H1 (cell line): ENCODE data around the gene STRIT1. TPM values are rescaled to one million over a fixed set of nuclear protein-coding genes. Genes with fewer than 3 reads are reported as not detected.

Experiments used
- CTCF ChIA-PET: fragments of 300-600 bp; sonication (Branson Sonifier 250); formaldehyde crosslinking; loops from one replicate; lab custom pipeline; 2021; ENCODE audit not compliant: partially characterized antibody; lab: Charles Lee
- POLR2A ChIA-PET: fragments of 300-600 bp; sonication (Branson Sonifier 250); formaldehyde crosslinking; loops from one replicate; lab custom pipeline; 2021; ENCODE audit warnings: inconsistent platforms; ENCODE audit not compliant: partially characterized antibody; lab: Charles Lee
- DNase-seq, 2 experiments: peaks; one replicate each; pipeline versions ENCODE4 v3.0.0 to v3.0.0-alpha.2; 2010 to 2022; ENCODE audit warnings: low spot score in 2 of 2, low read depth in 1 of 2, mixed read lengths in 1 of 2
- FAIRE-seq: peaks from 2 replicates; lab custom pipeline; 2011; peaks lifted over from hg19 to GRCh38; lab: Jason Lieb, UNC
- H2AFZ ChIP-seq: 2 replicates; pipeline ENCODE4 v1.8.1; 2012; ENCODE audit warnings: low read length, inconsistent platforms
- H2AK5ac ChIP-seq: 2 replicates; pipeline ENCODE4 v1.6.1; 2013; ENCODE audit warnings: low read depth, low read length
- H2BK120ac ChIP-seq: replicated peaks from 2 replicates; pipeline ENCODE3; 2013; ENCODE audit warnings: low read depth, low read length, inconsistent platforms
- H2BK12ac ChIP-seq: 2 replicates; pipeline ENCODE4 v1.6.1; 2013; ENCODE audit warnings: low read depth, low read length
- H2BK15ac ChIP-seq: 2 replicates; pipeline ENCODE4 v1.6.1; 2013; ENCODE audit warnings: low read length
- H2BK20ac ChIP-seq: 2 replicates; pipeline ENCODE4 v1.6.1; 2013; ENCODE audit warnings: low read length
- H2BK5ac ChIP-seq: 2 replicates; pipeline ENCODE4 v1.6.1; 2013; ENCODE audit warnings: low read depth, low read length
- H3K14ac ChIP-seq: 2 replicates; pipeline ENCODE4 v1.6.1; 2013; ENCODE audit warnings: inconsistent platforms; ENCODE audit not compliant: insufficient read length
- H3K18ac ChIP-seq: 2 replicates; pipeline ENCODE4 v1.6.1; 2013; ENCODE audit warnings: low read length; ENCODE audit errors: extremely low read depth
- H3K23ac ChIP-seq: 2 replicates; pipeline ENCODE4 v1.6.1; 2013; ENCODE audit warnings: inconsistent platforms; ENCODE audit not compliant: insufficient read length
- H3K23me2 ChIP-seq: 2 replicates; pipeline ENCODE4 v1.6.1; 2013; ENCODE audit warnings: low read depth, low read length
- H3K27ac ChIP-seq: 2 replicates; pipeline ENCODE4 v1.6.1; 2011; ENCODE audit warnings: low read depth, low read length, inconsistent platforms
- H3K27me3 ChIP-seq, 4 experiments: replicated peaks in 1 of 4; 1 replicate in 1 of 4; 2 replicates in 3 of 4; pipeline versions ENCODE4 v1.6.1 to v1.8.1; 2011 to 2013; ENCODE audit warnings: low read length in 3 of 4, mild to moderate bottlenecking in 3 of 4, inconsistent platforms in 2 of 4, mixed read lengths in 2 of 4, moderate library complexity in 1 of 4; ENCODE audit not compliant: control insufficient read depth in 3 of 4, insufficient read depth in 3 of 4; ENCODE audit errors: extremely low read depth in 1 of 4
- H3K36me3 ChIP-seq, 4 experiments: 2 replicates each; pipeline versions ENCODE4 v1.6.1 to v1.8.1; 2011 to 2013; ENCODE audit warnings: mild to moderate bottlenecking in 4 of 4, low read length in 3 of 4, moderate library complexity in 2 of 4, control low read depth in 1 of 4, inconsistent platforms in 1 of 4; ENCODE audit not compliant: insufficient read depth in 4 of 4, control insufficient read depth in 2 of 4
- H3K4ac ChIP-seq: replicated peaks from 2 replicates; pipeline ENCODE3; 2013; ENCODE audit warnings: low read length, low read depth, mixed read lengths, inconsistent platforms; ENCODE audit not compliant: insufficient read length
- H3K4me1 ChIP-seq, 4 experiments: replicated peaks in 1 of 4; 1 replicate in 1 of 4; 2 replicates in 3 of 4; pipeline versions ENCODE4 v1.6.1 to v1.8.1; 2011 to 2013; ENCODE audit warnings: low read length in 3 of 4, inconsistent platforms in 2 of 4, mixed read lengths in 1 of 4; ENCODE audit not compliant: insufficient read depth in 4 of 4, control insufficient read depth in 3 of 4
- H3K4me2 ChIP-seq, 2 experiments: 2 replicates each; pipeline versions ENCODE4 v1.6.1 to v1.8.1; 2011 to 2013; ENCODE audit warnings: low read depth in 2 of 2, low read length in 2 of 2, control low read depth in 1 of 2, inconsistent platforms in 1 of 2, mild to moderate bottlenecking in 1 of 2; ENCODE audit not compliant: insufficient read depth in 1 of 2
- H3K4me3 ChIP-seq, 4 experiments: fragments of 200-600, 300-600 bp in 1 of 4; sonication (generic), shearing (Covaris generic), sonication (Bioruptor Twin) in 1 of 4; 2 replicates each; pipeline versions ENCODE4 v1.5.1 to v1.8.1; 2011 to 2016; ENCODE audit warnings: low read length in 4 of 4, low read depth in 3 of 4, control low read depth in 2 of 4, inconsistent platforms in 2 of 4, mild to moderate bottlenecking in 2 of 4, mixed read lengths in 1 of 4, moderate library complexity in 1 of 4; ENCODE audit not compliant: insufficient read depth in 2 of 4; ENCODE audit errors: extremely low read depth in 1 of 4
- H3K56ac ChIP-seq: replicated peaks from 2 replicates; pipeline ENCODE3; 2013; ENCODE audit warnings: low read depth, mild to moderate bottlenecking, mixed read lengths, low read length, inconsistent platforms; ENCODE audit not compliant: insufficient read length
- H3K79me1 ChIP-seq: 2 replicates; pipeline ENCODE4 v1.6.1; 2013; ENCODE audit warnings: low read depth, low read length, control low read depth
- H3K79me2 ChIP-seq, 2 experiments: 2 replicates each; pipeline versions ENCODE4 v1.6.1 to v1.8.1; 2012 to 2013; ENCODE audit warnings: low read length in 2 of 2, mild to moderate bottlenecking in 2 of 2, inconsistent platforms in 1 of 2; ENCODE audit not compliant: insufficient read depth in 2 of 2, control insufficient read depth in 1 of 2
- H3K9ac ChIP-seq, 4 experiments: replicated peaks in 1 of 4; 1 replicate in 1 of 4; 2 replicates in 3 of 4; pipeline versions ENCODE4 v1.6.1 to v1.8.1; 2011 to 2013; ENCODE audit warnings: low read depth in 3 of 4, low read length in 3 of 4, control low read depth in 2 of 4, mild to moderate bottlenecking in 2 of 4, moderate library complexity in 2 of 4, inconsistent platforms in 1 of 4; ENCODE audit errors: extremely low read depth in 1 of 4
- H3K9me3 ChIP-seq, 2 experiments: 2 replicates each; pipeline versions ENCODE4 v1.6.1 to v1.8.1; 2012 to 2013; ENCODE audit warnings: mild to moderate bottlenecking in 2 of 2, moderate library complexity in 2 of 2, control low read depth in 1 of 2, inconsistent platforms in 1 of 2, low read depth in 1 of 2, low read length in 1 of 2, mixed read lengths in 1 of 2; ENCODE audit not compliant: insufficient read depth in 2 of 2
- H4K20me1 ChIP-seq, 2 experiments: replicated peaks in 1 of 2; 2 replicates each; pipeline versions ENCODE3 to v1.8.1; 2011 to 2013; ENCODE audit warnings: inconsistent platforms in 2 of 2, low read length in 2 of 2, mild to moderate bottlenecking in 1 of 2; ENCODE audit not compliant: insufficient read depth in 2 of 2, control insufficient read depth in 1 of 2
- H4K5ac ChIP-seq: 2 replicates; pipeline ENCODE4 v1.6.1; 2013; ENCODE audit warnings: low read length, low read depth, mixed read lengths, inconsistent platforms; ENCODE audit not compliant: insufficient read length
- H4K8ac ChIP-seq: 2 replicates; pipeline ENCODE4 v1.8.0; 2013; ENCODE audit warnings: mild to moderate bottlenecking, moderate library complexity, low read length, inconsistent platforms; ENCODE audit not compliant: insufficient read depth; ENCODE audit errors: extremely low read depth
- H4K91ac ChIP-seq: replicated peaks from 2 replicates; pipeline ENCODE3; 2013; ENCODE audit warnings: low read length, mixed read lengths, inconsistent platforms; ENCODE audit not compliant: insufficient read length
- ATF3 ChIP-seq: IDR thresholded peaks from 2 replicates; pipeline ENCODE4 v1.6.1; 2011; ENCODE audit warnings: low read depth, mild to moderate bottlenecking, low read length; ENCODE audit not compliant: insufficient read depth
- GTF2F1 ChIP-seq: IDR thresholded peaks from 2 replicates; pipeline ENCODE4 v1.6.1; 2012; ENCODE audit warnings: low read depth, low read length, improper control_type of control experiment, borderline replicate concordance
- NANOG ChIP-seq: IDR thresholded peaks from 2 replicates; pipeline ENCODE4 v1.6.1; 2011; ENCODE audit warnings: low read length, low read depth, mild to moderate bottlenecking, inconsistent platforms; ENCODE audit not compliant: insufficient read depth, poor library complexity, severe bottlenecking
- WGBS, 2 experiments: shearing (Covaris generic) in 1 of 2; methylation state at CpG; one replicate each; pipeline versions ENCODE4 v1.1.6 to v1.1.7; 2013 to 2015; ENCODE audit warnings: low lambda C conversion rate in 2 of 2, mixed read lengths in 2 of 2, inconsistent platforms in 1 of 2, low coverage in 1 of 2, missing lambda C conversion rate in 1 of 2; ENCODE audit not compliant: insufficient replicate concordance in 2 of 2, insufficient coverage in 1 of 2, insufficient read length in 1 of 2; ENCODE audit errors: extremely low coverage in 1 of 2, missing lambda C conversion rate in 1 of 2; 5-methylcytosine and 5-hydroxymethylcytosine counted together
- polyA plus RNA-seq, 7 experiments: library from polyadenylated mRNA; depleted of rRNA in 3 of 7; stranded (reverse) in 5 of 7; unstranded in 2 of 7; fragments of >200 nt in 5 of 7; fragments of 200-250 nt in 2 of 7; gene quantifications; 1 replicate in 5 of 7; 2 replicates in 1 of 7; 4 replicates in 1 of 7; pipeline versions ENCODE4 v1.2.1 to v1.2.3, GENCODE V29; 2011 to 2013; ENCODE audit warnings: missing spikeins in 2 of 7, mixed read lengths in 2 of 7
- total RNA-seq: library from RNA; stranded (reverse); fragmentation: NEBNext Ultra II Directional; extraction: Animal tissue kit (Norgen Biotek cat#: 25700); gene quantifications from 2 replicates; pipeline ENCODE4 v1.2.1, GENCODE V29; 2021

The STRIT1 gene
- total and polyA plus RNA-seq, 2 of the 8 experiments (the other 6 are each of a cell fraction or from before 2014, with no cell fraction given), result 0.15 to 0.47 TPM

DNA sequence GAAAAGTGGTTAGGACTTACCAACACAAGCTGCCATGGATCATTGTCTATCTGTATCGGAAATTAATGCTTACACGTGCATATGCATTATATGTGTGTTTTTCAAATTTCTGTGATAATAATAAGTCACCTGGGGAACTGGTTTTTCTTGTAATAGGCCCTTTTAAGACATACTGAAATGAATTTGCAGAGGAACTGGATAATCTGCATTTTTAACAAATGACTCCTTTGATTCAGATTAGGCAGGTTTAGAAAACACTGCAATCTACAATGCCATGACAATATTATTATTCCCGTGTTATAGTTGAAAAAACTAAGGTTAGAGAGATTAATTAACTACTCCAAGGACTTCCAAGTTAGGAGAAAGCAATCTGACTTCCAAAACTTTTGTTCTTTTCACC is 23.4 kb downstream of the STRIT1 start:
- Histone ChIP-seq H3K9me3 (no peaks in the 10 kb centered on the region), H3K4me1 (no peaks in the 10 kb centered on the region), H3K27me3 (no peaks in the 10 kb centered on the region), H4K8ac (no peak overlapping the region), H4K5ac (no peak overlapping the region), H3K14ac (no peak overlapping the region), H4K91ac (no peak overlapping the region), H3K27ac (no peak overlapping the region), H3K4me2 (no peak overlapping the region), H2BK15ac (no peak overlapping the region), H3K9ac (no peak overlapping the region), H2AK5ac (no peak overlapping the region), H3K4me3 (no peak overlapping the region), H3K23me2 (no peaks in the 10 kb centered on the region), H2BK12ac (no peak overlapping the region), H3K23ac (no peak overlapping the region), H3K18ac (no peak overlapping the region), H3K79me2 (no peaks in the 10 kb centered on the region), H2BK5ac (no peak overlapping the region), H3K56ac (no peak overlapping the region), H3K4ac (no peak overlapping the region), H2AFZ (no peak overlapping the region), H2BK20ac (no peak overlapping the region), H2BK120ac (no peak overlapping the region), H3K79me1 (no peaks in the 10 kb centered on the region), H3K36me3 (no peaks in the 10 kb centered on the region), H4K20me1 (no peaks in the 10 kb centered on the region)
- FAIRE-seq (no peak), DNase-seq (no peak)
- ChIA-PET CTCF (interaction anchor here (1.3 kb wide), 1 partner anchor 52 kb away, joined by 3 read pairs; no protein-coding TSS in a partner anchor), POLR2A (no interaction called here)
- TF ChIP-seq NANOG (no peak), GTF2F1 (no peak), ATF3 (no peak)
- WGBS, 2 experiments, result 90% methylated on average over 3 of the region's 3 CpGs; no CpG with 5 or more reads in 1 of the 2 experiments
